IMR-90 (cell line): ENCODE results near the gene OTUD5. TPM values are rescaled to one million over a fixed set of nuclear protein-coding genes. Genes with fewer than 3 reads are reported as not detected.

Experiments
- ATAC-seq: fragments of 200-7000 bp; cut with Tn5 transposase; 2 replicates; pipeline ENCODE4 v1.9.1; 2020; ENCODE audit warnings: low read depth, mild to moderate bottlenecking, moderate library complexity
- BruUV-seq: library from RNA; stranded (reverse); fragments of 400-500 nt; replicated peaks from 2 replicates; lab custom pipeline; 2021; lab: Mats Ljungman, UMichigan
- CTCF ChIA-PET: fragments of 300-600 bp; formaldehyde crosslinking; extraction: SDS; loops from one replicate; lab custom pipeline; 2021; ENCODE audit warnings: antibody characterized with exemption; lab: Yijun Ruan, JAX
- POLR2A ChIA-PET: fragments of 300-600 bp; sonication (Branson Sonifier 250); formaldehyde crosslinking; loops from one replicate; lab custom pipeline; 2022; ENCODE audit warnings: antibody characterized with exemption; ENCODE audit not compliant: unreplicated experiment; lab: Charles Lee
- DNase-seq: peaks from one replicate; pipeline ENCODE4 v3.0.0; 2013
- H2AFZ ChIP-seq: replicated peaks from 2 replicates; pipeline ENCODE3; 2013; ENCODE audit warnings: low read length, mild to moderate bottlenecking; ENCODE audit not compliant: poor library complexity
- H2AK5ac ChIP-seq: 2 replicates; pipeline ENCODE4 v1.6.1; 2013; ENCODE audit warnings: low read depth, low read length, inconsistent platforms
- H2AK9ac ChIP-seq: replicated peaks from 2 replicates; pipeline ENCODE3; 2013; ENCODE audit warnings: mild to moderate bottlenecking, low read depth, low read length, moderate library complexity; ENCODE audit not compliant: poor library complexity
- H2BK120ac ChIP-seq: 2 replicates; pipeline ENCODE4 v1.6.1; 2013; ENCODE audit warnings: low read depth, low read length, inconsistent platforms
- H2BK15ac ChIP-seq: 3 replicates; pipeline ENCODE4 v1.6.1; 2013; ENCODE audit warnings: low read depth, low read length, inconsistent platforms
- H2BK20ac ChIP-seq: 2 replicates; pipeline ENCODE4 v1.6.1; 2013; ENCODE audit warnings: low read depth, mild to moderate bottlenecking, inconsistent platforms, low read length, moderate library complexity
- H2BK5ac ChIP-seq: 2 replicates; pipeline ENCODE4 v1.6.1; 2013; ENCODE audit warnings: mild to moderate bottlenecking, low read depth, low read length, inconsistent platforms; ENCODE audit not compliant: poor library complexity, severe bottlenecking
- H3K14ac ChIP-seq: replicated peaks from 2 replicates; pipeline ENCODE4 v1.6.1; 2013; ENCODE audit warnings: low read depth, low read length, inconsistent platforms
- H3K18ac ChIP-seq: 2 replicates; pipeline ENCODE4 v1.6.1; 2013; ENCODE audit warnings: low read depth, low read length, control low read depth
- H3K23ac ChIP-seq: 2 replicates; pipeline ENCODE4 v1.6.1; 2013; ENCODE audit warnings: low read depth, low read length, inconsistent platforms
- H3K27ac ChIP-seq: 2 replicates; pipeline ENCODE4 v1.5.1; 2013; ENCODE audit warnings: mild to moderate bottlenecking, control low read depth, low read length; ENCODE audit not compliant: insufficient read depth
- H3K27me3 ChIP-seq: 2 replicates; pipeline ENCODE4 v1.6.1; 2013; ENCODE audit warnings: low read length; ENCODE audit not compliant: control insufficient read depth, insufficient read depth
- H3K36me3 ChIP-seq: 2 replicates; pipeline ENCODE4 v1.6.1; 2013; ENCODE audit warnings: low read length, mixed read lengths; ENCODE audit not compliant: control insufficient read depth, insufficient read depth
- H3K4ac ChIP-seq: 2 replicates; pipeline ENCODE4 v1.6.1; 2013; ENCODE audit warnings: low read depth, low read length, inconsistent platforms
- H3K4me1 ChIP-seq: 2 replicates; pipeline ENCODE4 v1.6.1; 2013; ENCODE audit warnings: low read length, mixed read lengths; ENCODE audit not compliant: control insufficient read depth, insufficient read depth
- H3K4me2 ChIP-seq: 2 replicates; pipeline ENCODE4 v1.6.1; 2013; ENCODE audit warnings: low read depth, mild to moderate bottlenecking, control low read depth, low read length, moderate library complexity
- H3K4me3 ChIP-seq: 2 replicates; pipeline ENCODE4 v1.5.1; 2013; ENCODE audit warnings: low read depth, mild to moderate bottlenecking, control low read depth, low read length, moderate library complexity; ENCODE audit not compliant: insufficient read depth
- H3K56ac ChIP-seq: 2 replicates; pipeline ENCODE4 v1.6.1; 2013; ENCODE audit warnings: low read length, inconsistent platforms; ENCODE audit not compliant: insufficient read depth; ENCODE audit errors: extremely low read depth
- H3K79me1 ChIP-seq, 2 experiments: 2 replicates each; pipeline ENCODE4 v1.6.1; 2013; ENCODE audit warnings: low read length in 2 of 2, inconsistent platforms in 1 of 2, low read depth in 1 of 2
- H3K9ac ChIP-seq: 2 replicates; pipeline ENCODE4 v1.6.1; 2013; ENCODE audit warnings: low read depth, low read length, control low read depth
- H3K9me1 ChIP-seq: 2 replicates; pipeline ENCODE4 v1.6.1; 2013; ENCODE audit warnings: low read length, inconsistent platforms; ENCODE audit not compliant: insufficient read depth
- H3K9me3 ChIP-seq: 2 replicates; pipeline ENCODE4 v1.6.1; 2013; ENCODE audit warnings: low read length; ENCODE audit not compliant: control insufficient read depth, insufficient read depth
- H4K20me1 ChIP-seq: 2 replicates; pipeline ENCODE4 v1.6.1; 2013; ENCODE audit warnings: low read length, inconsistent platforms; ENCODE audit not compliant: insufficient read depth
- H4K5ac ChIP-seq: 2 replicates; pipeline ENCODE4 v1.6.1; 2013; ENCODE audit warnings: mild to moderate bottlenecking, low read depth, low read length, control low read depth
- H4K8ac ChIP-seq, 2 experiments: 2 replicates each; pipeline ENCODE4 v1.6.1; 2013; ENCODE audit warnings: low read depth in 2 of 2, low read length in 2 of 2, control low read depth in 1 of 2, inconsistent platforms in 1 of 2
- H4K91ac ChIP-seq: 2 replicates; pipeline ENCODE4 v1.6.1; 2013; ENCODE audit warnings: low read depth, low read length, inconsistent platforms; ENCODE audit not compliant: insufficient read depth
- FOS ChIP-seq: fragments of 150-350 bp; IDR thresholded peaks from 2 replicates; pipeline ENCODE4 v1.6.1; 2016; ENCODE audit warnings: low read depth, low read length
- MAFK ChIP-seq: IDR thresholded peaks from 2 replicates; pipeline ENCODE4 v1.6.1; 2012; ENCODE audit warnings: low read depth, low read length, improper control_type of control experiment
- MAZ ChIP-seq: IDR thresholded peaks from 2 replicates; pipeline ENCODE4 v1.6.1; 2012; ENCODE audit warnings: low read depth, mild to moderate bottlenecking, low read length, improper control_type of control experiment, moderate library complexity, borderline replicate concordance
- MXI1 ChIP-seq: IDR thresholded peaks from 2 replicates; pipeline ENCODE4 v1.6.1; 2012; ENCODE audit warnings: low read depth, mild to moderate bottlenecking, low read length, moderate library complexity, borderline replicate concordance
- NFE2L2 ChIP-seq: fragments of 150-350 bp; IDR thresholded peaks from 2 replicates; pipeline ENCODE4 v1.6.1; 2016; ENCODE audit warnings: low read depth, mild to moderate bottlenecking, low read length
- POLR2A ChIP-seq: IDR thresholded peaks from 2 replicates; pipeline ENCODE4 v1.6.1; 2012; ENCODE audit warnings: mild to moderate bottlenecking, low read depth, low read length
- RAD21 ChIP-seq: IDR thresholded peaks from 2 replicates; pipeline ENCODE4 v1.6.1; 2012; ENCODE audit warnings: low read length, improper control_type of control experiment
- RCOR1 ChIP-seq: IDR thresholded peaks from 2 replicates; pipeline ENCODE4 v1.6.1; 2012; ENCODE audit warnings: mild to moderate bottlenecking, low read length, improper control_type of control experiment; ENCODE audit not compliant: insufficient replicate concordance
- RFX5 ChIP-seq: IDR thresholded peaks from 2 replicates; pipeline ENCODE4 v1.8.0; 2012; ENCODE audit warnings: low read depth, mild to moderate bottlenecking, low read length, moderate library complexity
- SMC3 ChIP-seq: fragments of 150-350 bp; IDR thresholded peaks from 2 replicates; pipeline ENCODE4 v1.6.1; 2016; ENCODE audit warnings: low read depth, mild to moderate bottlenecking, antibody characterized with exemption, low read length, moderate library complexity
- WGBS, 2 experiments: methylation state at CpG; one replicate each; pipeline versions ENCODE4 v1.1.5 to v1.1.7; 2013; ENCODE audit warnings: missing lambda C conversion rate in 2 of 2; ENCODE audit not compliant: insufficient read length in 1 of 2; ENCODE audit errors: extremely low coverage in 2 of 2; 5-methylcytosine and 5-hydroxymethylcytosine counted together
- dilution Hi-C: fragments of 300-500 bp; cut with HindIII; formaldehyde crosslinking; loops from one replicate; pipeline ENCODE4 v1.14.3; 2018; ENCODE audit warnings: low sequenced_read_pairs; ENCODE audit not compliant: unreplicated experiment
- in situ Hi-C: fragments of 300-500 bp; cut with MboI; formaldehyde crosslinking; loops from 3 replicates; pipeline ENCODE4 v1.14.3; 2019; ENCODE audit warnings: low sequenced_read_pairs, inconsistent platforms, mixed read lengths
- intact Hi-C: fragments of 100-400 bp; cut with micrococcal nuclease; formaldehyde crosslinking; loops from 2 replicates; pipeline ENCODE4 v1.10.0; 2022
- polyA plus RNA-seq, 3 experiments: library from polyadenylated mRNA; depleted of rRNA; stranded (reverse); fragments of >200 nt; gene quantifications; 2 replicates each; pipeline ENCODE4 v1.2.3, GENCODE V29; 2012; ENCODE audit warnings: low replicate concordance in 1 of 3
- total RNA-seq: library from RNA; depleted of rRNA; stranded (reverse); fragments of >200 nt; gene quantifications from 2 replicates; pipeline ENCODE4 v1.2.3, GENCODE V29; 2012
- TF ChIP-seq, protein P1 (sequence below): conservative IDR thresholded peaks from 2 replicates; pipeline ENCODE4 v1.5.1; 2012; ENCODE audit warnings: mild to moderate bottlenecking, low read depth, low read length, improper control_type of control experiment
- TF ChIP-seq, protein P2 (sequence below): fragments of 150-350 bp; IDR thresholded peaks from 2 replicates; pipeline ENCODE4 v1.6.1; 2016; ENCODE audit warnings: low read depth, mild to moderate bottlenecking, low read length, moderate library complexity, borderline replicate concordance
- TF ChIP-seq, protein P3 (sequence below): fragments of 150-350 bp; IDR thresholded peaks from 2 replicates; pipeline ENCODE4 v1.6.1; 2017; ENCODE audit warnings: mild to moderate bottlenecking, antibody characterized with exemption, low read length, low read depth

The OTUD5 gene
- total and polyA plus RNA-seq, 2 of the 4 experiments (the other 2 are of a cell fraction), result 30.6 to 50.4 TPM

DNA sequence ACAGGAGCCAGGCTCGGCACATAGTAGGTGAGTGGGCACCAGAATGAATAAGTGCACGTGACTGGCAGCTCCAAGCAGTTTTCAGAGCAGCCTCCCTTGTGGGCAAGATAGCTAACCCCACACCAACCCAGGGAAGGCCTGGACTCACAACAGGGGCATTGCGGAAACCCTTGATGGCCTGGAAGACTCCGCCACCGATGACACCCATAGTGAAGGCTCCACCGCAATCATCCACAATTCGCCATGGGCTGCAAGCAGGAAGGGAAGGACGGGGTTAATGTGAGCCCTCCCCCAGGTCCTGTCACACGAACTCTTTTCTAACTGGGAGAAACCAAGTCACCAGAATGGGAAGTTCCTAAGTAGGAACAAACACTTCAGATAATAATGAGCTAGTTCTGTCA is 60.8 kb downstream of the OTUD5 start:
- no peak for DNase-seq

More for the DNA sequence above, 60.8 kb downstream of the OTUD5 start:
- Histone ChIP-seq H2AK5ac (no peak overlapping the region), H3K56ac (peak overlapping the region; percentile 54; the same call in 1 of the 2 replicates), H4K5ac (no peak overlapping the region), H4K20me1 (peaks cover 6% of the 10 kb centered on the region; the same call in 1 of the 2 replicates), H3K27ac (peak overlapping the region; percentile 81; the same call in 1 of the 2 replicates), H3K23ac (peak overlapping the region; percentile 14; the same call in 1 of the 2 replicates), H3K14ac (peak overlapping the region; percentile 46; the same call in 1 of the 2 replicates), H3K27me3 (no peaks in the 10 kb centered on the region), H3K4me3 (peak overlapping the region; percentile 78), H3K9me1 (0 out of 2 replicates have a peak, but pooled peaks cover 7% of the 10 kb centered on the region), H2AFZ (peak overlapping the region; percentile 98), H2BK20ac (no peak overlapping the region), H3K9ac (peak overlapping the region; percentile 80), H2BK5ac (peak overlapping the region; percentile 6), H3K4me2 (peak overlapping the region; percentile 93), H3K9me3 (no peaks in the 10 kb centered on the region), H3K36me3 (peaks cover 3% of the 10 kb centered on the region), H3K4ac (peak overlapping the region; percentile 14), H4K8ac (peak overlapping the region in 1 of 2 experiments; percentile 27; a peak in 1 of 4 replicates), H2BK120ac (no peak overlapping the region), H2AK9ac (no peak overlapping the region), H3K18ac (no peak overlapping the region), H3K4me1 (0 out of 2 replicates have a peak, but pooled peaks cover 2% of the 10 kb centered on the region), H4K91ac (no peak overlapping the region), H2BK15ac (no peak overlapping the region), H3K79me1 (peaks cover 6 to 27% of the 10 kb centered on the region in 2 experiments)
- WGBS, 2 experiments, result no CpG with 5 or more reads among the region's 9 CpGs
- ChIA-PET POLR2A (no interaction called here), CTCF (no interaction called here)
- intact Hi-C loops (no loop called here), in situ Hi-C loops (no loop called here), dilution Hi-C loops (no loop called here)
- no peak for TF ChIP-seq POLR2A
- TF ChIP-seq SMC3, result no peak
- TF ChIP-seq, protein P1, sequence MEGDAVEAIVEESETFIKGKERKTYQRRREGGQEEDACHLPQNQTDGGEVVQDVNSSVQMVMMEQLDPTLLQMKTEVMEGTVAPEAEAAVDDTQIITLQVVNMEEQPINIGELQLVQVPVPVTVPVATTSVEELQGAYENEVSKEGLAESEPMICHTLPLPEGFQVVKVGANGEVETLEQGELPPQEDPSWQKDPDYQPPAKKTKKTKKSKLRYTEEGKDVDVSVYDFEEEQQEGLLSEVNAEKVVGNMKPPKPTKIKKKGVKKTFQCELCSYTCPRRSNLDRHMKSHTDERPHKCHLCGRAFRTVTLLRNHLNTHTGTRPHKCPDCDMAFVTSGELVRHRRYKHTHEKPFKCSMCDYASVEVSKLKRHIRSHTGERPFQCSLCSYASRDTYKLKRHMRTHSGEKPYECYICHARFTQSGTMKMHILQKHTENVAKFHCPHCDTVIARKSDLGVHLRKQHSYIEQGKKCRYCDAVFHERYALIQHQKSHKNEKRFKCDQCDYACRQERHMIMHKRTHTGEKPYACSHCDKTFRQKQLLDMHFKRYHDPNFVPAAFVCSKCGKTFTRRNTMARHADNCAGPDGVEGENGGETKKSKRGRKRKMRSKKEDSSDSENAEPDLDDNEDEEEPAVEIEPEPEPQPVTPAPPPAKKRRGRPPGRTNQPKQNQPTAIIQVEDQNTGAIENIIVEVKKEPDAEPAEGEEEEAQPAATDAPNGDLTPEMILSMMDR, result no peak
- no peak for TF ChIP-seq RAD21
- TF ChIP-seq RFX5, result no peak
- TF ChIP-seq RCOR1, result no peak
- TF ChIP-seq MAZ, result no peak
- no peak for TF ChIP-seq MAFK
- TF ChIP-seq, protein P2, sequence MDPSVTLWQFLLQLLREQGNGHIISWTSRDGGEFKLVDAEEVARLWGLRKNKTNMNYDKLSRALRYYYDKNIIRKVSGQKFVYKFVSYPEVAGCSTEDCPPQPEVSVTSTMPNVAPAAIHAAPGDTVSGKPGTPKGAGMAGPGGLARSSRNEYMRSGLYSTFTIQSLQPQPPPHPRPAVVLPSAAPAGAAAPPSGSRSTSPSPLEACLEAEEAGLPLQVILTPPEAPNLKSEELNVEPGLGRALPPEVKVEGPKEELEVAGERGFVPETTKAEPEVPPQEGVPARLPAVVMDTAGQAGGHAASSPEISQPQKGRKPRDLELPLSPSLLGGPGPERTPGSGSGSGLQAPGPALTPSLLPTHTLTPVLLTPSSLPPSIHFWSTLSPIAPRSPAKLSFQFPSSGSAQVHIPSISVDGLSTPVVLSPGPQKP, result no peak
- TF ChIP-seq FOS, result no peak
- no peak for TF ChIP-seq NFE2L2
- TF ChIP-seq, protein P3, sequence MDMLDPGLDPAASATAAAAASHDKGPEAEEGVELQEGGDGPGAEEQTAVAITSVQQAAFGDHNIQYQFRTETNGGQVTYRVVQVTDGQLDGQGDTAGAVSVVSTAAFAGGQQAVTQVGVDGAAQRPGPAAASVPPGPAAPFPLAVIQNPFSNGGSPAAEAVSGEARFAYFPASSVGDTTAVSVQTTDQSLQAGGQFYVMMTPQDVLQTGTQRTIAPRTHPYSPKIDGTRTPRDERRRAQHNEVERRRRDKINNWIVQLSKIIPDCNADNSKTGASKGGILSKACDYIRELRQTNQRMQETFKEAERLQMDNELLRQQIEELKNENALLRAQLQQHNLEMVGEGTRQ, result no peak
- no peak for TF ChIP-seq MXI1
- no TSS peak for BruUV-seq
- ATAC-seq, result no peak
